Karpas-422 (cell line): Measurements from ENCODE around the gene ZMIZ1. TPM values are rescaled to one million over a fixed set of nuclear protein-coding genes. Genes with fewer than 3 reads are reported as not detected.

Source experiments
- DNase-seq: peaks from one replicate; pipeline ENCODE4 v3.0.0-alpha.2; 2015
- H2AFZ ChIP-seq: fragments of 200-600 bp; sonication (generic); 2 replicates; pipeline ENCODE4 v1.6.1; 2014; ENCODE audit warnings: antibody characterized with exemption, low read length, mixed read lengths
- H3K27ac ChIP-seq: fragments of 200-600 bp; sonication (generic); 2 replicates; pipeline ENCODE4 v1.5.1; 2014; ENCODE audit warnings: mild to moderate bottlenecking, low read length, moderate library complexity
- H3K27me3 ChIP-seq: fragments of 200-600 bp; sonication (generic); 2 replicates; pipeline ENCODE4 v1.6.1; 2014; ENCODE audit warnings: low read length, mixed read lengths
- H3K36me3 ChIP-seq: fragments of 200-600 bp; sonication (generic); 2 replicates; pipeline ENCODE4 v1.6.1; 2014; ENCODE audit warnings: low read length, mixed read lengths; ENCODE audit not compliant: insufficient read depth
- H3K4me1 ChIP-seq: fragments of 200-600 bp; sonication (generic); 2 replicates; pipeline ENCODE4 v1.6.1; 2014; ENCODE audit warnings: mild to moderate bottlenecking, low read length, mixed read lengths
- H3K4me2 ChIP-seq: fragments of 200-600 bp; sonication (generic); 2 replicates; pipeline ENCODE4 v1.6.1; 2014; ENCODE audit warnings: low read length, low read depth, mild to moderate bottlenecking; ENCODE audit not compliant: poor library complexity, severe bottlenecking
- H3K4me3 ChIP-seq: fragments of 200-600 bp; sonication (generic); 2 replicates; pipeline ENCODE4 v1.5.1; 2014; ENCODE audit warnings: mild to moderate bottlenecking, antibody characterized with exemption, low read length, mixed read lengths
- H3K79me2 ChIP-seq: fragments of 200-600 bp; sonication (generic); 2 replicates; pipeline ENCODE4 v1.6.1; 2014; ENCODE audit warnings: mild to moderate bottlenecking, low read length, mixed read lengths
- H3K9ac ChIP-seq: fragments of 200-600 bp; sonication (generic); 2 replicates; pipeline ENCODE4 v1.6.0; 2014; ENCODE audit warnings: low read length
- H3K9me2 ChIP-seq: fragments of 200-600 bp; sonication (generic), shearing (Covaris generic); replicated peaks from 2 replicates; pipeline ENCODE4 v1.6.0; 2014; ENCODE audit warnings: mild to moderate bottlenecking, low read length, moderate library complexity; ENCODE audit not compliant: insufficient read depth
- H3K9me3 ChIP-seq: fragments of 300-700, 200-600 bp; sonication (generic); 2 replicates; pipeline ENCODE4 v1.6.1; 2014; ENCODE audit warnings: low read length, mixed read lengths
- H4K20me1 ChIP-seq: fragments of 200-600 bp; sonication (generic); 2 replicates; pipeline ENCODE4 v1.6.1; 2014; ENCODE audit warnings: mild to moderate bottlenecking, antibody characterized with exemption, low read length, low read depth; ENCODE audit not compliant: insufficient read depth
- total RNA-seq: library from RNA; depleted of rRNA; stranded (reverse); fragments of >200 nt; shearing (Covaris generic); gene quantifications from 2 replicates; pipeline ENCODE4 v1.2.3, GENCODE V29; 2014; ENCODE audit warnings: low replicate concordance

The ZMIZ1 gene
- total RNA-seq, 1 experiment from 2014 or later, result 73.1 TPM

- Histone ChIP-seq H3K79me2 (no peaks in the 10 kb centered on the region), H3K4me1 (no peaks in the 10 kb centered on the region), H3K27me3 (no peaks in the 10 kb centered on the region), H3K4me3 (no peak overlapping the region), H3K9ac (no peak overlapping the region), H3K36me3 (peaks cover 35% of the 10 kb centered on the region), H2AFZ (no peak overlapping the region), H3K27ac (no peak overlapping the region), H3K4me2 (no peak overlapping the region), H3K9me3 (no peaks in the 10 kb centered on the region), H4K20me1 (peaks cover 4% of the 10 kb centered on the region; the same call in 1 of the 2 replicates), H3K9me2 (no peaks in the 10 kb centered on the region)
- DNase-seq, result no peak
These were observed 227.7 kb downstream of the ZMIZ1 start for GRCh38 chr10:79296431-79296830.

- Histone ChIP-seq H3K4me2 (no peak overlapping the region), H3K79me2 (no peaks in the 10 kb centered on the region), H3K27ac (no peak overlapping the region), H3K9me3 (no peaks in the 10 kb centered on the region), H4K20me1 (no peaks in the 10 kb centered on the region), H3K9me2 (no peaks in the 10 kb centered on the region), H3K4me1 (no peaks in the 10 kb centered on the region), H3K4me3 (no peak overlapping the region), H2AFZ (no peak overlapping the region), H3K9ac (no peak overlapping the region), H3K27me3 (no peaks in the 10 kb centered on the region), H3K36me3 (peaks cover 36% of the 10 kb centered on the region)
- no peak for DNase-seq
These were observed 229.9 kb downstream of the ZMIZ1 start for GRCh38 chr10:79298403-79299244.

- Histone ChIP-seq H3K36me3 (peaks cover 30% of the 10 kb centered on the region), H3K9me3 (no peaks in the 10 kb centered on the region), H3K9me2 (no peaks in the 10 kb centered on the region), H3K4me1 (no peaks in the 10 kb centered on the region), H3K4me3 (no peak overlapping the region), H3K9ac (no peak overlapping the region), H3K27ac (no peak overlapping the region), H2AFZ (no peak overlapping the region), H3K79me2 (no peaks in the 10 kb centered on the region), H3K27me3 (no peaks in the 10 kb centered on the region), H3K4me2 (no peak overlapping the region), H4K20me1 (no peaks in the 10 kb centered on the region)
- no peak for DNase-seq
These were observed 230.9 kb downstream of the ZMIZ1 start for GRCh38 chr10:79299397-79300241.

- no peaks in the 10 kb centered on the region for H4K20me1 ChIP-seq
- no peak overlapping the region for H3K4me2 ChIP-seq
- H3K79me2 ChIP-seq, result no peaks in the 10 kb centered on the region
- H2AFZ ChIP-seq, result no peak overlapping the region
- H3K9ac ChIP-seq, result no peak overlapping the region
- H3K4me3 ChIP-seq, result no peak overlapping the region
- H3K36me3 ChIP-seq, result peaks cover 30% of the 10 kb centered on the region
- no peak for DNase-seq
- no peaks in the 10 kb centered on the region for H3K9me3 ChIP-seq
- no peak overlapping the region for H3K27ac ChIP-seq
- no peaks in the 10 kb centered on the region for H3K9me2 ChIP-seq
- no peaks in the 10 kb centered on the region for H3K4me1 ChIP-seq
- no peaks in the 10 kb centered on the region for H3K27me3 ChIP-seq
These were observed 231.9 kb downstream of the ZMIZ1 start for GRCh38 chr10:79300711-79301110.

- Histone ChIP-seq H3K9me2 (no peaks in the 10 kb centered on the region), H3K36me3 (peaks cover 27% of the 10 kb centered on the region), H3K9me3 (no peaks in the 10 kb centered on the region), H3K4me1 (no peaks in the 10 kb centered on the region), H4K20me1 (no peaks in the 10 kb centered on the region), H3K4me2 (no peak overlapping the region), H3K9ac (no peak overlapping the region), H3K4me3 (no peak overlapping the region), H3K79me2 (no peaks in the 10 kb centered on the region), H2AFZ (no peak overlapping the region), H3K27me3 (no peaks in the 10 kb centered on the region), H3K27ac (no peak overlapping the region)
- no peak for DNase-seq
These were observed 233.2 kb downstream of the ZMIZ1 start for GRCh38 chr10:79301754-79302530.

GRCh38 chr10:79303631-79304478 lies 235.1 kb downstream of the ZMIZ1 start:
- Histone ChIP-seq H4K20me1 (no peaks in the 10 kb centered on the region), H3K4me2 (no peak overlapping the region), H3K9me3 (no peaks in the 10 kb centered on the region), H3K27me3 (no peaks in the 10 kb centered on the region), H2AFZ (no peak overlapping the region), H3K79me2 (no peaks in the 10 kb centered on the region), H3K36me3 (peaks cover 20% of the 10 kb centered on the region; the same call in 1 of the 2 replicates), H3K27ac (no peak overlapping the region), H3K4me1 (no peaks in the 10 kb centered on the region), H3K4me3 (no peak overlapping the region), H3K9ac (no peak overlapping the region), H3K9me2 (no peaks in the 10 kb centered on the region)
- no peak for DNase-seq

- DNase-seq, result no peak
- Histone ChIP-seq H3K9ac (no peak overlapping the region), H3K4me2 (no peak overlapping the region), H3K27me3 (no peaks in the 10 kb centered on the region), H4K20me1 (no peaks in the 10 kb centered on the region), H3K27ac (no peak overlapping the region), H2AFZ (no peak overlapping the region), H3K4me1 (no peaks in the 10 kb centered on the region), H3K79me2 (no peaks in the 10 kb centered on the region), H3K36me3 (peaks cover 24% of the 10 kb centered on the region), H3K9me2 (no peaks in the 10 kb centered on the region), H3K9me3 (no peaks in the 10 kb centered on the region), H3K4me3 (no peak overlapping the region)
These were observed 235.8 kb downstream of the ZMIZ1 start for GRCh38 chr10:79304479-79305087.
